Loucy (cell line): ENCODE measurements around the gene A2M.

ENCODE experiments used
- H2AFZ ChIP-seq: fragments of 200-600 bp; sonication (generic); 2 replicates; pipeline ENCODE4 v1.6.0; 2016; ENCODE audit warnings: antibody characterized with exemption, mild to moderate bottlenecking, low read length, moderate library complexity
- H3F3A ChIP-seq: fragments of 200-600 bp; 2 replicates; pipeline ENCODE4 v1.6.0; 2016; ENCODE audit warnings: antibody characterized with exemption, low read depth, mild to moderate bottlenecking
- H3K27me3 ChIP-seq: fragments of 200-600 bp; sonication (generic); 2 replicates; pipeline ENCODE4 v1.6.1; 2014; ENCODE audit warnings: low read length, mild to moderate bottlenecking; ENCODE audit not compliant: insufficient read depth, poor library complexity, severe bottlenecking
- H3K36me3 ChIP-seq: fragments of 200-600 bp; sonication (generic); 2 replicates; pipeline ENCODE4 v1.6.1; 2016; ENCODE audit warnings: low read length; ENCODE audit not compliant: insufficient read depth
- H3K4me1 ChIP-seq: fragments of 200-600 bp; sonication (generic); 2 replicates; pipeline ENCODE4 v1.5.1; 2014; ENCODE audit warnings: low read length, mild to moderate bottlenecking; ENCODE audit not compliant: insufficient read depth, poor library complexity, severe bottlenecking
- H3K4me2 ChIP-seq: fragments of 200-600 bp; sonication (generic); 2 replicates; pipeline ENCODE4 v1.6.0; 2014; ENCODE audit warnings: antibody characterized with exemption, low read length, low read depth, mild to moderate bottlenecking; ENCODE audit not compliant: poor library complexity, severe bottlenecking
- H3K4me3 ChIP-seq: fragments of 200-600 bp; sonication (generic); 2 replicates; pipeline ENCODE4 v1.5.1; 2014; ENCODE audit warnings: low read length, mild to moderate bottlenecking, mixed read lengths; ENCODE audit not compliant: poor library complexity, severe bottlenecking
- H3K79me2 ChIP-seq: fragments of 200-600 bp; sonication (generic); 2 replicates; pipeline ENCODE4 v1.6.1; 2014; ENCODE audit warnings: low read length; ENCODE audit not compliant: insufficient read depth
- H3K9ac ChIP-seq: fragments of 200-600 bp; sonication (generic); 2 replicates; pipeline ENCODE4 v1.6.0; 2014; ENCODE audit warnings: mild to moderate bottlenecking, low read depth, low read length, moderate library complexity; ENCODE audit not compliant: poor library complexity, severe bottlenecking
- H3K9me2 ChIP-seq: fragments of 200-600 bp; sonication (generic); replicated peaks from 2 replicates; pipeline ENCODE4 v1.6.1; 2016; ENCODE audit warnings: low read depth, low read length, mixed read lengths
- H3K9me3 ChIP-seq: fragments of 200-600 bp; sonication (generic); 2 replicates; pipeline ENCODE4 v1.6.1; 2014; ENCODE audit warnings: mild to moderate bottlenecking, antibody characterized with exemption, low read length, low read depth; ENCODE audit not compliant: insufficient read depth
- H4K20me1 ChIP-seq: fragments of 200-600 bp; sonication (generic); 2 replicates; pipeline ENCODE4 v1.6.0; 2014; ENCODE audit warnings: antibody characterized with exemption, low read length, mild to moderate bottlenecking; ENCODE audit not compliant: insufficient read depth, poor library complexity, severe bottlenecking
- CTCF ChIP-seq: fragments of 200-600 bp; sonication (generic); conservative IDR thresholded peaks from 2 replicates; pipeline ENCODE4 v1.5.1; 2014; ENCODE audit warnings: mild to moderate bottlenecking, antibody characterized with exemption, low read length
- EZH2phosphoT487 ChIP-seq: fragments of 200-600 bp; IDR thresholded peaks from 2 replicates; pipeline ENCODE4 v1.6.1; 2018; ENCODE audit warnings: antibody characterized with exemption, mild to moderate bottlenecking, moderate library complexity, borderline replicate concordance

A2M gene

DNA sequence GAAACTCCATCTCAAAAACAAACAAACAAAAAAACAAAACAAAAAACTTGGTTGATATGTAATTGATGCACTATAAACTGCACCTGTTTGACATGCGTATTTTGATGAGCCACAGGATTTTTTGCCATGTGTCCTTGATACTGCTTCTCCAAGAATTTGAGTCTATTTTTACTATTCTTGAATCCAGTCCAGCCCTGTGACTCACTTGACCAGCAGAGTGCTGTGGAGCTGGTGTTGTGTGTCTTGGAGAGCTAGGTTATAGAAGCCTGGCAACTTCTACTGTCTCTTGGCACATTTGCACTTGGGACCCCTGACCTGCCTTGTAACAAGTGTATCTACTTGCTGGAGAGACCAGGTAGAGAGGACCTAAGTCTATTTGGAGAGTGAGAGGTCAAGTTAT, 74.4 kb downstream of the A2M start:
- H3K79me2 ChIP-seq: no peaks in the 10 kb centered on the region
- H3K9me2 ChIP-seq: no peaks in the 10 kb centered on the region
- no peaks in the 10 kb centered on the region for H4K20me1 ChIP-seq
- H3F3A ChIP-seq: no peaks in the 10 kb centered on the region
- no peaks in the 10 kb centered on the region for H3K4me1 ChIP-seq
- no peak overlapping the region for H3K4me3 ChIP-seq
- H2AFZ ChIP-seq: no peak overlapping the region
- no peaks in the 10 kb centered on the region for H3K27me3 ChIP-seq
- no peak overlapping the region for H3K9ac ChIP-seq
- TF ChIP-seq CTCF (no peak), EZH2phosphoT487 (no peak)
- no peaks in the 10 kb centered on the region for H3K9me3 ChIP-seq
- no peaks in the 10 kb centered on the region for H3K36me3 ChIP-seq
- H3K4me2 ChIP-seq: no peak overlapping the region

- H3K79me2 ChIP-seq: no peaks in the 10 kb centered on the region
- no peaks in the 10 kb centered on the region for H3K36me3 ChIP-seq
- H3F3A ChIP-seq: no peaks in the 10 kb centered on the region
- H2AFZ ChIP-seq: no peak overlapping the region
- H3K27me3 ChIP-seq: no peaks in the 10 kb centered on the region
- no peak overlapping the region for H3K4me3 ChIP-seq
- H3K9me3 ChIP-seq: no peaks in the 10 kb centered on the region
- TF ChIP-seq CTCF: no peak
- no peak for TF ChIP-seq EZH2phosphoT487
- no peaks in the 10 kb centered on the region for H3K4me1 ChIP-seq
- H3K4me2 ChIP-seq: no peak overlapping the region
- H3K9me2 ChIP-seq: no peaks in the 10 kb centered on the region
- H4K20me1 ChIP-seq: no peaks in the 10 kb centered on the region
- no peak overlapping the region for H3K9ac ChIP-seq
Observed at GRCh38 chr12:9040484-9041186, 75.1 kb downstream of the A2M start.

DNA sequence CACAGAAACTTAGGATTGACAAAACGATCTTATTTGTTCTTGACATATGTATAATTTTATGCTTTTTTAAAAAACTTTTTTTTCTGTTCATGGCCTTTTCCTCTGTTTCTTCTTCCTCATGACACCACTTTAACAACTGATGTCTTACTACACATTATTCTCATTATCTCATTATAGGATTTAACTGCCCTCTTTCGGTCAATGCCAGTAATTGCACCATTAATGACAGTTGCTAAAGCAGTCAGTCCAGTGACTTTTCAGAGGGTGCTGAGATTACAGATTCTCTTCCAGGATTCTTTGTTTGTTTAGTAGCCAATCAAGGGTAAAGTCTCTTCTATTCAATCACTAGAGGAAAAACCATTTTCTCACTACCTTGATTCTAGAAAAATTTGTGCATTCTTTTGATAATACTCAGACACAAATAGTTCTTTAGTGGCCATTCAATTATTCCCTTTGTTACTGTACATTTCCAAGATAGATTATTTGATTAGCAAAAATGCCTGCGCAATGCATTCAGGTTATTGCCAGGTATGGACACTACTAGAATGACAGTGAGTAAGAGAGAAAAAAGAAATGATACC, 76.2 kb downstream of the A2M start:
- Histone ChIP-seq H3F3A (no peaks in the 10 kb centered on the region), H3K27me3 (no peaks in the 10 kb centered on the region)

More for the DNA sequence above, 76.2 kb downstream of the A2M start:
- Histone ChIP-seq H2AFZ (no peak overlapping the region), H3K79me2 (no peaks in the 10 kb centered on the region), H4K20me1 (no peaks in the 10 kb centered on the region), H3K9me2 (no peaks in the 10 kb centered on the region), H3K9ac (no peak overlapping the region), H3K9me3 (no peaks in the 10 kb centered on the region), H3K4me2 (no peak overlapping the region), H3K36me3 (no peaks in the 10 kb centered on the region), H3K4me3 (no peak overlapping the region), H3K4me1 (no peaks in the 10 kb centered on the region)
- TF ChIP-seq CTCF: peak; percentile 84
- TF ChIP-seq EZH2phosphoT487: no peak
